Amniotic epithelial cell (primary cell): ENCODE data around the gene NEU3.
"Not testable (repeated sequence)": the region's sequence is repeated elsewhere in the genome, so short reads cannot be mapped to it uniquely, and the experiment has no call there.

ENCODE experiments used
- DNase-seq: peaks from one replicate; pipeline ENCODE4 v3.0.0-alpha.2; 2010; ENCODE audit warnings: low read depth

Gene NEU3

GRCh38 chr11:75029836-75030631 lies 41.3 kb downstream of the NEU3 start:
- no peak for DNase-seq

DNA sequence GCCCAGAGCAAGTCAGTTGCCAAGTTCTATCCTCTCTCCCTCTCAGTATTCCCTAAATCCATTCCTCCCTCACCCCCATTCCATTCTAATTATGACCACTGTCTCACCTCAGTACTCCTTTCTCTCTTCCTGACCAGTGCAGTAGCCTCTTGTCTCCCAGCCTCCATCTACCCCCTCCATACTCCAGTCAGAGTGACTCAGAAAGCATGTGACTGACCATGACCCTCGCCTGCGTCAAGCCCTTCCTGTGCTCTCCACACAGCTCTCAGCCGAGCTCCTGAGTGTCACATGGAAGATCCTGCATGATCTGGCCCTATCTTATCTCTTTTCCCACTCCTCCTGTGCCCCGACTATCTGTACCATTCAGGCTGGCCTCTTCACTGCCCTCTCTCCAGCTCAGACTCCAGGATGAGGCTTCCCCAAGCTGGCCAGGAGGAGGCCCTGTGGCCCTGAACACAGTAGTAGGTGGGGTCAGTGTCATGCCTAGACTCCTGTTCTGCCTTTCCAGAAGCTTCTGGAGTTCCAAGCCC lies 42.6 kb downstream of the NEU3 start:
- DNase-seq: peak; percentile 89

- DNase-seq: peak; percentile 68
These were observed 43.2 kb downstream of the NEU3 start for GRCh38 chr11:75031771-75032549.

GRCh38 chr11:75032550-75032935 lies 43.8 kb downstream of the NEU3 start:
- DNase-seq: no peak

DNA sequence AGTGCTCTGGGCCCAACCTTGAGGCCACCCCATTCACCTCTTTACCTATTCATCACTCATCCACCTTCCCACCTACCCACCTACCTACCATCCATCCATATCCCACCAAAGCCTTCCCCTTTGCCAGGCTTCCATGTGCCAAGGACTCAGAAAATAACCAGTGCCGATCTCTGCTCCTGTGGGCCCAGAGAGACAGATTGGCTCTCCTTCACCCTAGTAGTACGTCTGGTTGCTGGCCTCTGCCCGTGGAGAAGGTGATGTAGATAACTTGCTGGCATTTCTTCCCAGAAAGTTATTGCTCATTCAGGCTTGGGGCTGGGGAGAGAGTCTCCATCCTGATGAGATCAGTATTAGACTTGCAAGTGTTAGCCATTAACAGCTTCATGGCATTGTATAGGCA lies 45.2 kb downstream of the NEU3 start:
- no peak for DNase-seq

GRCh38 chr11:75035256-75035655 lies 46.5 kb downstream of the NEU3 start:
- no peak for DNase-seq

DNA sequence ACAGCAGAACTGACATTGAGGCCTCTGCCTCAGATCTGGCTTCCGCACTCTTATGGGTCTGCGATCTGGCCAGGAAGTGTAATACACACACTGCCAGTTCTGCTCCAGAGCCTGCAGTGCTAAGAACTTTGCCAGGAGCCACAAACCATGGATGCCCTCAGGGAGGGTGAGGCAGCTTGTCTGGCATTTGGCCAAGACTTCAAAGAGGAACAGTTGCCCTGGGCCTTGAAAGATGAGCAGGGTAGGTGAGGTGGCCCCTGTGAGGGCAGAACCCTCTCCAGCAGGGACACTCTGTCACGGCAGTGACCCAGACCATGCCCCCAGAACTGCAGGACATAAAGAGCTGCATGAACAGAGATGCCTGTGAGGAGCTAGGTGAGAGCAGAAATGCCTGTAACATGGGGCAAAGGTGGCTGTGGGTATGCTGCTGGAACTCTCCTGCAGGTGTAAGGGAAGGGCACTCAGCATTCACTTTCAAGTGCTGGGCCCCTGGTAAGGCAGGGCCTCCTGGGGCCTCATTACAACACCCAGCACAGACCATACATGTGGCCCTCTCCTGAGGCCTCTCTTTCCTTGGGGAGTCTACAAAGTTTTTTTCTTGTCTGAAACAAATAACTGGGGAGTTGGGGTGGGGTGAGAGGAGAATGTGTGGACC lies 47.3 kb downstream of the NEU3 start:
- DNase-seq: no peak

DNA sequence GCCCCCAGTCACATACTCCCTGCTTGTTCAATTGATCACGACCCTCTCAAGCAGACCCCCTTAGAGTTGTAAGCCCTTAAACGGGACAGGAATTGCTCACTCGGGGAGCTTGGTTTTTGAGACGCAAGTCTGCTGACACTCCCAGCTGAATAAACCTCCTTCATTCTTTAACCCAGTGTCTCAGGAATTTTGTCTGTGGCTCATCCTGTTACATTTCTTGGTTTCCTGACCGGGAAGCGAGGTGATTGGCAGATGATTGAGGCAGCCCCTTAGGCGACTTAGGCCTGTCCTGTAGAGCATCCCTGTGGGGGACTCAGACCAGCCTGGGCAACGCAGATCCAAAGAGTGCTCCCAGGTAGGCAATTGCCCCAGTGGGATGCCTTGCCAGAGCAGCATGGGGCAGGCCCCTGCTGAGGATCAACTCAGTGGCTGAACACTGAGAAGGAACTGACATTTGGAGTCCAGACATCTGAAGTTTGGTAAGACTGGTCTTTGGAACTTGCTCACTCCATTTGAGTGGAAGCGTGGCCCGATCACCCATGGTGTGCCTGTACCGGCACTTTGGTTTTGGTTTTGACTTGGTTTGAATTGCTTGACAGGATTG lies 51.5 kb downstream of the NEU3 start:
- no peak for DNase-seq

GRCh38 chr11:75041263-75041662 lies 52.5 kb downstream of the NEU3 start:
- no peak for DNase-seq

DNA sequence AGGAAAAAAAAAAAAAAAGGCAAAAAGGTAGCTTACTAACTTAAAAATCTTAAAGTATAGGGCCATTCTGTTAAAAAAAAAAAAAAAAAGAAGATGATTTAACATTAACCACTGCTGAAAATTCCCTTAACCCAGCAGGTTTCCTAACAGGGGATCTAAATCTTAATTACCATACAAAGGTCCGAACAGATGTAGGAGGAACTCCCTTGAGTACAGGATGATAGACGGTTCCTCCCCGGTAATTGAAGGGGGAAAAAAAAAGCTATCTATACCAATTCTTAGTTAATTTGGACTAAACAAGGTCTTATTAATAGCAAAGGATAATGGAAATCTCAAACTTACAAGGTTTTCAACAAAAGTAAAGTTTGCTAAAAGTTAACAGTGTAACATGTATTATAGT lies 53.1 kb downstream of the NEU3 start:
- not testable (repeated sequence) for DNase-seq

GRCh38 chr11:75044381-75045170 lies 55.8 kb downstream of the NEU3 start:
- not testable (repeated sequence) for DNase-seq

DNA sequence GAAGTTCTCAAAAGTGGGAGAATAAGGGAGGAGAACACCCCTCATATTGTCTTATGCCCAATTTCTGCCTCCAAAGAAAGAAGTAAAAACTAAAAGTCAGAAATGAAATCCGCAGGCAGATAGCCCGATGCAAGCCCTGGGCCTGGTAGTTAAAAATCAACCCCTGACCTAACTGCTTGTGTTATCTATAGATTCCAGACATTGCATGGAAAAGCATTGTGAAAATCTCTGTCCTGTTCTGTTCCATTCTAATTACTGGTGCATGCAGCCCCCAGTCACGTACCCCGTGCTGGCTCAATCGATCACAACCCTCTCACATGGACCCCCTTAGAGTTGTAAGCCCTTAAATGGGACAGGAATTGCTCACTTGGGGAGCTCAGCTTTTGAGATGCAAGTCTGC lies 57.9 kb downstream of the NEU3 start:
- DNase-seq: not testable (repeated sequence)

- no peak for DNase-seq
These were observed 58.5 kb downstream of the NEU3 start for GRCh38 chr11:75047191-75047590.

DNA sequence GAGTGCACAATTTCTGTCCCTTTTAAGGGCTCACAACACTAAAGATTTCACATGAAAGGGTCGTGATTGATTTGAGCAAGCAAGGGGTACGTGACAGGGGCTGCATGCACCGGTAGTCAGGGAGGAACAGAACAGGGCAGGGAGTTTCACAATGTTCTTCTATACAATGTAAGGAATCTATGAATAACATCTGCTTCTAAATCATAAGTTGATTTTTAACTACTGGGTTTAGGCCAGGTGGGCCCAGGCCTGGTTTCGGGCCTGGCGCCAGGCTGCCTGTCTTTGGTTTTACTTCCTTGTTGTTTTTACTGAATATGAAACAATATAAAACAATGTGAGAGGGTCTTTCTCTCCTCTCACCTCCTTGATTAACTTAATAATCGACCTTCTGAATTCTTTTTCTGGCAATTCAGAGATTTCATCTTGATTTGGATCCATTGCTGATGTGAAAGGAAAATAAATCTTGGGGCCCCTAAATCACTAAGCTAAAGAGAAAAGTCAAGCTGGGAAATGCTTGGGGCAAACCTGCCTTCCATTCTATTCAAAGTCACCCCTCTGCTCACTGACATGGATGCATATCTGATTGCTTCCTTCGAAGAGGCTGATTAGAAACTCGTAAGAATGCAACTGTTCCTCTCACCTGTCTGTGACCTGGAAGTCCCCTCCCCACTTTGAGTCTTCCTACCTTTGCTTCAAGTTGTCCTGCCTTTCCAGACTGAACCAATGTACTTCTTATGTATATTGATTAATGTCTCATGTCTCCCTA lies 61.0 kb downstream of the NEU3 start:
- not testable (repeated sequence) for DNase-seq

- no peak for DNase-seq
These were observed 61.8 kb downstream of the NEU3 start for GRCh38 chr11:75050516-75050915.

DNA sequence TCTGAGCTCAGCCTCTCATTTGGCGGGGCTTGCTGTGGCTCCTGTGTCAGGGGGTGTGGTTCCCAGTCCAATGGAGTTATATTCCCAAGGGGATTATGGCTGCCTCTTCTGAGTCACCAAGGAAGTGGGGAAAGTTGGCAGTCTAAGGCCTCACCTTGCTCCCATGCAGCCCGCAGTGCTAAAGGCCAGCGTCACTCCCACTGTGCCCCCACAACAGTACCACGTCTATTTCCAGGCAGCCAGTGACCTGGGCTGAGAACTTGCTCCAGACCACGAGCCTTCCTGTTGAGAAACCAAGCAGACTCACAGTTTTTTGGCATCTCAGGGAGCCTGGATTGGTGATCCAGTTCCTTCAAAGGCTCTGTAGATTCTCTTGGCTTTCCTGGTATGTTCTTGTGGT lies 62.3 kb downstream of the NEU3 start:
- DNase-seq: no peak

DNA sequence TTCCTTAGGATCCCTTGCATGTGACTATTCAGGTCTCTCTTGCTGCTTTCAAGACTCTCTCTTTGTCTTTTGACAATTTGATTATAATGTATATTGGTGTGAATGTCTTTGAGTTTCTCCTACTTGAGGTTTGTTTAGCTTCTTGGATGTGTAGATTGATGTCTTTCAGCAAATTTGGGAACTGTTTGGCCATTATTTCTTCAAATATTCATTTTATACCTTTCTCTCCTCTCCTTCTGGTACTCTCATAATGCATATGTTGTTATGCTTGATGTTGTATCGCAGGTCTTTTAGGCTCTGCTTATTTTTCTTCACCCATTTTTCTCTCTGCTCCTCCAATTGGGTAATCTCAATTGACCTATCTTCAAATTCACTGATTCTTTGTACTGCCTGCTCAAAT lies 63.7 kb downstream of the NEU3 start:
- no peak for DNase-seq

GRCh38 chr11:75055511-75055910 lies 66.8 kb downstream of the NEU3 start:
- peak; percentile 71 for DNase-seq

- DNase-seq: peak; percentile 62
These were observed 68.1 kb downstream of the NEU3 start for GRCh38 chr11:75056814-75057213.

DNA sequence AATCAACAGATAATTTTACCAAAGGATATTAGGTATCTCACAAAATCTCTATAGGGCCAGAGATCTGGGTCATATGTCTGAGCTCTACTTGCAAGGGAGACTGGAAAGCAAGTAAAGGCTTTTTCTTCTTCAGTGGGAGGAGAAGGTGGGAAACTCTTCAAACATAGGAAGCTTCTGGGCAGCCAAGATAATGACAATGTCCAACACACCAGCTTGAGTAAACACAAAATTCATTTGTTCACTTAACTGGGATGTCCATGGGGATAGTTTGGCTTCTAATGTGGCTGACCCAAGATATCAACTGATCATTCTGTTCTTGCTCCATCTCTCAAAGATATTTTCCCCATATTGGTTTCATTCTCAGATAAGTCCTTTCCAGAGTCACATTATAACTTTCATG lies 70.6 kb downstream of the NEU3 start:
- DNase-seq: no peak
